B cell (primary cell): Measurements from ENCODE around the gene DPH1. TPM values are rescaled to one million over a fixed set of nuclear protein-coding genes. Genes with fewer than 3 reads are reported as not detected.

Experiments
- ATAC-seq: fragments of 200-7000 bp; cut with Tn5 transposase; one replicate; pipeline ENCODE4 v1.10.0; 2021; ENCODE audit warnings: low read depth, mild to moderate bottlenecking, moderate number of reproducible peaks, moderate library complexity
- CTCF ChIA-PET: fragments of 350-600 bp; sonication (Branson Sonifier 250); formaldehyde crosslinking; loops from one replicate; lab custom pipeline; 2021; ENCODE audit warnings: antibody characterized with exemption, inconsistent platforms; lab: Charles Lee
- POLR2A ChIA-PET: fragments of 350-600 bp; sonication (Branson Sonifier 250); formaldehyde crosslinking; loops from one replicate; lab custom pipeline; 2021; ENCODE audit warnings: antibody characterized with exemption; lab: Charles Lee
- DNase-seq: peaks from one replicate; pipeline ENCODE4 v3.0.0; 2013
- H2AFZ ChIP-seq: 2 replicates; pipeline ENCODE4 v1.6.1; 2012; ENCODE audit warnings: mild to moderate bottlenecking, low read depth, low read length; ENCODE audit not compliant: insufficient read depth, poor library complexity, severe bottlenecking
- H3K27ac ChIP-seq, 2 donors: 1 replicate in 1 of 2; 2 replicates in 1 of 2; pipeline ENCODE4 v1.5.1; 2012 to 2013; ENCODE audit warnings: low read length in 2 of 2, mild to moderate bottlenecking in 2 of 2, moderate library complexity in 1 of 2
- H3K27me3 ChIP-seq, 4 experiments: fragments of 200-600 bp in 1 of 4; sonication (generic) in 1 of 4; replicated peaks in 1 of 4; 1 replicate in 2 of 4; 2 replicates in 2 of 4; pipeline versions ENCODE4 v1.6.1 to v1.7.0; 2013 to 2016; ENCODE audit warnings: low read length in 3 of 4, mild to moderate bottlenecking in 2 of 4, mixed read lengths in 1 of 4, moderate library complexity in 1 of 4; ENCODE audit not compliant: insufficient read depth in 4 of 4, control insufficient read depth in 3 of 4; ENCODE audit errors: control extremely low read depth in 1 of 4
- H3K36me3 ChIP-seq, 2 experiments: replicated peaks in 1 of 2; 1 replicate in 1 of 2; 2 replicates in 1 of 2; pipeline versions ENCODE4 v1.6.1 to v1.7.1; 2013; ENCODE audit warnings: low read length in 1 of 2; ENCODE audit not compliant: insufficient read depth in 2 of 2, control insufficient read depth in 1 of 2; ENCODE audit errors: control extremely low read depth in 1 of 2, extremely low read depth in 1 of 2
- H3K4me1 ChIP-seq, 2 donors: fragments of 200-600 bp in 1 of 2; sonication (generic) in 1 of 2; 1 replicate in 1 of 2; 2 replicates in 1 of 2; pipeline versions ENCODE4 v1.5.1 to v1.6.1; 2013 to 2017; ENCODE audit warnings: low read length in 2 of 2; ENCODE audit not compliant: control insufficient read depth in 2 of 2, insufficient read depth in 2 of 2
- H3K4me2 ChIP-seq: replicated peaks from 2 replicates; pipeline ENCODE3; 2012; ENCODE audit warnings: mild to moderate bottlenecking, low read depth, low read length; ENCODE audit not compliant: poor library complexity, severe bottlenecking
- H3K4me3 ChIP-seq, 5 experiments: fragments of 200-600 bp in 1 of 5; sonication (generic) in 1 of 5; 1 replicate in 3 of 5; 2 replicates in 2 of 5; pipeline versions ENCODE4 v1.5.1 to v1.7.0; 2011 to 2016; ENCODE audit warnings: low read length in 4 of 5, mild to moderate bottlenecking in 4 of 5, low read depth in 2 of 5, control low read depth in 1 of 5, moderate library complexity in 1 of 5; ENCODE audit not compliant: insufficient read depth in 1 of 5; ENCODE audit errors: control extremely low read depth in 1 of 5, extremely low read depth in 1 of 5
- H3K79me2 ChIP-seq: fragments of 200-600 bp; sonication (generic); one replicate; pipeline ENCODE4 v1.6.0; 2016; ENCODE audit warnings: low read length; ENCODE audit not compliant: control insufficient read depth, insufficient read depth
- H3K9ac ChIP-seq: fragments of 200-600 bp; sonication (generic); 2 replicates; pipeline ENCODE4 v1.6.1; 2017; ENCODE audit warnings: mild to moderate bottlenecking, low read length, moderate library complexity
- H3K9me3 ChIP-seq, 3 donors: one replicate each; pipeline versions ENCODE4 v1.6.1 to v1.7.1; 2013; ENCODE audit warnings: low read length in 2 of 3; ENCODE audit not compliant: control insufficient read depth in 2 of 3, insufficient read depth in 1 of 3; ENCODE audit errors: control extremely low read depth in 1 of 3
- H4K20me1 ChIP-seq: 2 replicates; pipeline ENCODE4 v1.6.0; 2012; ENCODE audit warnings: mild to moderate bottlenecking, low read length; ENCODE audit not compliant: insufficient read depth, control insufficient read depth, poor library complexity, severe bottlenecking
- H3K27ac Mint-ChIP-seq: one replicate; pipeline ENCODE4 v1.8.0; 2021; ENCODE audit warnings: mixed read lengths
- H3K27me3 Mint-ChIP-seq: one replicate; pipeline ENCODE4 v1.8.0; 2021; ENCODE audit warnings: mixed read lengths
- H3K4me1 Mint-ChIP-seq: one replicate; pipeline ENCODE4 v1.8.0; 2021; ENCODE audit warnings: mixed read lengths
- H3K4me3 Mint-ChIP-seq: one replicate; pipeline ENCODE4 v1.8.0; 2021; ENCODE audit warnings: mixed read lengths
- H3K9me3 Mint-ChIP-seq: one replicate; pipeline ENCODE4 v1.8.0; 2022; ENCODE audit warnings: mixed read lengths; ENCODE audit not compliant: insufficient read depth
- EZH2 ChIP-seq: IDR thresholded peaks from 2 replicates; pipeline ENCODE4 v1.6.1; 2012; ENCODE audit warnings: borderline replicate concordance, low read depth, mild to moderate bottlenecking, moderate library complexity, low read length; ENCODE audit not compliant: insufficient read depth, poor library complexity, severe bottlenecking
- WGBS: methylation state at CpG from one replicate; pipeline ENCODE4 v1.1.5; 2013; ENCODE audit warnings: missing lambda C conversion rate; ENCODE audit not compliant: insufficient coverage; 5-methylcytosine and 5-hydroxymethylcytosine counted together
- intact Hi-C: fragments of 100-400 bp; cut with micrococcal nuclease; formaldehyde crosslinking; loops from one replicate; pipeline ENCODE4 v1.10.0; 2022
- polyA plus RNA-seq: library from polyadenylated mRNA; depleted of rRNA; stranded (reverse); fragments of >200 nt; gene quantifications from 2 replicates; pipeline ENCODE4 v1.2.3, GENCODE V29; 2012
- total RNA-seq, 2 donors: library from RNA; stranded (reverse); fragments of 120-200 nt in 1 of 2; gene quantifications; 1 replicate in 1 of 2; 2 replicates in 1 of 2; pipeline versions ENCODE4 v1.2.3 to v1.2.4, GENCODE V29; 2013 to 2022
- TF ChIP-seq, protein P1 (sequence below): fragments of 200-600 bp; IDR thresholded peaks from one replicate; pipeline ENCODE4 v1.8.0; 2022; ENCODE audit warnings: antibody characterized with exemption, mild to moderate bottlenecking

DPH1 gene
- total and polyA plus RNA-seq, 2 donors (not counting 1 experiment from before 2014, with no cell fraction given) = 83.6 to 105 TPM

GRCh38 chr17:1985093-1985492, 44.9 kb upstream of the DPH1 start:
- POLR2A ChIA-PET = no interaction called here
- Histone ChIP-seq H3K9ac (no peak overlapping the region), H3K36me3 (no peaks in the 10 kb centered on the region), H3K4me3 (no peak overlapping the region), H3K4me2 (no peak overlapping the region), H4K20me1 (no peaks in the 10 kb centered on the region), H3K27me3 (no peaks in the 10 kb centered on the region), H3K79me2 (no peaks in the 10 kb centered on the region), H3K4me1 (no peaks in the 10 kb centered on the region), H2AFZ (no peak overlapping the region), H3K9me3 (no peaks in the 10 kb centered on the region), H3K27ac (no peak overlapping the region)
- CTCF ChIA-PET = no interaction called here
- no peak overlapping the region for H3K27ac Mint-ChIP-seq
- ATAC-seq = no peak
- DNase-seq = no peak
- intact Hi-C loops = no loop called here
- no peak overlapping the region for H3K4me3 Mint-ChIP-seq
- no peaks in the 10 kb centered on the region for H3K4me1 Mint-ChIP-seq
- TF ChIP-seq, protein P1, sequence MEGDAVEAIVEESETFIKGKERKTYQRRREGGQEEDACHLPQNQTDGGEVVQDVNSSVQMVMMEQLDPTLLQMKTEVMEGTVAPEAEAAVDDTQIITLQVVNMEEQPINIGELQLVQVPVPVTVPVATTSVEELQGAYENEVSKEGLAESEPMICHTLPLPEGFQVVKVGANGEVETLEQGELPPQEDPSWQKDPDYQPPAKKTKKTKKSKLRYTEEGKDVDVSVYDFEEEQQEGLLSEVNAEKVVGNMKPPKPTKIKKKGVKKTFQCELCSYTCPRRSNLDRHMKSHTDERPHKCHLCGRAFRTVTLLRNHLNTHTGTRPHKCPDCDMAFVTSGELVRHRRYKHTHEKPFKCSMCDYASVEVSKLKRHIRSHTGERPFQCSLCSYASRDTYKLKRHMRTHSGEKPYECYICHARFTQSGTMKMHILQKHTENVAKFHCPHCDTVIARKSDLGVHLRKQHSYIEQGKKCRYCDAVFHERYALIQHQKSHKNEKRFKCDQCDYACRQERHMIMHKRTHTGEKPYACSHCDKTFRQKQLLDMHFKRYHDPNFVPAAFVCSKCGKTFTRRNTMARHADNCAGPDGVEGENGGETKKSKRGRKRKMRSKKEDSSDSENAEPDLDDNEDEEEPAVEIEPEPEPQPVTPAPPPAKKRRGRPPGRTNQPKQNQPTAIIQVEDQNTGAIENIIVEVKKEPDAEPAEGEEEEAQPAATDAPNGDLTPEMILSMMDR = no peak
- TF ChIP-seq EZH2 = no peak
- no peaks in the 10 kb centered on the region for H3K9me3 Mint-ChIP-seq
- WGBS = 89% methylated on average over 1 of the region's 4 CpGs
- peaks cover 12% of the 10 kb centered on the region for H3K27me3 Mint-ChIP-seq

DNA sequence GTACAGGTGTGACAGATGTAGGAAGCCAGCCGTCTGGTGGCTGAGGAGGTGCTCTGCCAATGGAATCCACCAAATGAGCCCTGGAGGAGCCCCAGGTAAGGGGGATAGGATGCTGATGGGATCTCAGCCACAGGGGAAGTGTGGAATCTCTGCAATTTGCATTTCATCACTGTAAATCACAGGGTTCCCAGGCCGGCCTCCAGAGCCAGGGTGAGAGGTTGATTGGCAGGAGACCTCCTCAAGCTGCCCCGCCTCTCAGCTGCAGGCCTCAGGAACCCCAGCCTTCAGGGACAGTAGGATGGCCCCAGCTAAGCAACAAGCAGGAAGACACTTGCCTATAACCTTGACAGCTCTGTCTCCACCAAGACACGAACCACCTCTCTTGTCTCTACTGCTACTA, 44.3 kb upstream of the DPH1 start:
- DNase-seq (no peak), ATAC-seq (no peak)
- Histone ChIP-seq H3K36me3 (no peaks in the 10 kb centered on the region), H3K4me3 (no peak overlapping the region), H3K4me2 (no peak overlapping the region), H2AFZ (no peak overlapping the region), H3K9me3 (no peaks in the 10 kb centered on the region), H3K79me2 (no peaks in the 10 kb centered on the region), H3K27ac (no peak overlapping the region), H3K4me1 (no peaks in the 10 kb centered on the region), H3K9ac (no peak overlapping the region), H4K20me1 (no peaks in the 10 kb centered on the region), H3K27me3 (peaks cover 0 to 2% (median 0%) of the 10 kb centered on the region in 4 experiments)
- Mint-ChIP-seq H3K4me3 (no peak overlapping the region), H3K27ac (no peak overlapping the region), H3K4me1 (no peaks in the 10 kb centered on the region), H3K9me3 (no peaks in the 10 kb centered on the region), H3K27me3 (peaks cover 16% of the 10 kb centered on the region)
- no peak for TF ChIP-seq EZH2
- TF ChIP-seq, protein P1 = no peak
- ChIA-PET POLR2A (no interaction called here), CTCF (no interaction called here)
- WGBS = 83% methylated on average over 4 of the region's 4 CpGs
- intact Hi-C loops = no loop called here
